ENCODE data around the gene SMARCE1. TPM values are rescaled to one million over a fixed set of nuclear protein-coding genes. Genes with fewer than 3 reads are reported as not detected.
A peak's percentile ranks its signal among the peaks of the same experiment; 100 is the strongest.

The SMARCE1 gene
- total RNA-seq, 1 donor from 2014 or later = 115 TPM

DNA sequence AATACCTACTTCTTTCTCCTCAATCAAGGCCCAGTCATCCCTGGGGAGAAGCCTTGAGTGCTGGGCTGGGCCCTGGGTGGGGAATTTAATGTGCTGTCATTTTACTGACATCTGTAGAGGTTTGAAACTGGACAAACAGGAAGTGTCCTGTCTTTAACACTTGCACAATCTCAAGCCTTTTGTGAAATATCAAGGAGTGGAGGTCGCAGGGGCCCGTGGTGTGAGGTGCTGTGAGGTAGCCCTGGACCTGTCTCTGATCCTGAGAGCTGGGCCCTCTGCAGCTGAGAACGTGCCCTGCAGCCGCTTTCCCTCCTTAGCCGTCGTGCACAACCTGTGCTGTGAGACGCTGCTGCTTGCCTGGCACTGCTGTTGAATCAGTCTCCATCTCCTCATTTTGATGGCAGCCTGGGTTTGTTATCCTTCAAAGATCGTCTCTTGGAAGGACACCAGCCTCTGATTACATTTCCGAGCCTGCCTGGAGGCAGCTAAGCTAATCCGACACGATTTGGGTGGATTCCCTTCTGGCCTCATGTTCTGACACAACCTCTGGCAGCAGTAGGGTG lies 29.9 kb downstream of the SMARCE1 start:
- no peak for DNase-seq (ENCODE audit: low read depth)
- Histone ChIP-seq H3K36me3 (ENCODE audit: control insufficient read depth, insufficient read depth, low read length) (no peaks in the 10 kb centered on the region), H3K27me3 (ENCODE audit: control insufficient read depth, insufficient read depth, low read length) (peaks cover 11% of the 10 kb centered on the region), H3K4me3 (ENCODE audit: low read depth, low read length) (no peak overlapping the region)
- TF ChIP-seq, protein P1, sequence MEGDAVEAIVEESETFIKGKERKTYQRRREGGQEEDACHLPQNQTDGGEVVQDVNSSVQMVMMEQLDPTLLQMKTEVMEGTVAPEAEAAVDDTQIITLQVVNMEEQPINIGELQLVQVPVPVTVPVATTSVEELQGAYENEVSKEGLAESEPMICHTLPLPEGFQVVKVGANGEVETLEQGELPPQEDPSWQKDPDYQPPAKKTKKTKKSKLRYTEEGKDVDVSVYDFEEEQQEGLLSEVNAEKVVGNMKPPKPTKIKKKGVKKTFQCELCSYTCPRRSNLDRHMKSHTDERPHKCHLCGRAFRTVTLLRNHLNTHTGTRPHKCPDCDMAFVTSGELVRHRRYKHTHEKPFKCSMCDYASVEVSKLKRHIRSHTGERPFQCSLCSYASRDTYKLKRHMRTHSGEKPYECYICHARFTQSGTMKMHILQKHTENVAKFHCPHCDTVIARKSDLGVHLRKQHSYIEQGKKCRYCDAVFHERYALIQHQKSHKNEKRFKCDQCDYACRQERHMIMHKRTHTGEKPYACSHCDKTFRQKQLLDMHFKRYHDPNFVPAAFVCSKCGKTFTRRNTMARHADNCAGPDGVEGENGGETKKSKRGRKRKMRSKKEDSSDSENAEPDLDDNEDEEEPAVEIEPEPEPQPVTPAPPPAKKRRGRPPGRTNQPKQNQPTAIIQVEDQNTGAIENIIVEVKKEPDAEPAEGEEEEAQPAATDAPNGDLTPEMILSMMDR (IDR thresholded peaks at IDR 0.05; ENCODE audit: insufficient read depth, low read length, poor library complexity, severe bottlenecking) = no peak

DNA sequence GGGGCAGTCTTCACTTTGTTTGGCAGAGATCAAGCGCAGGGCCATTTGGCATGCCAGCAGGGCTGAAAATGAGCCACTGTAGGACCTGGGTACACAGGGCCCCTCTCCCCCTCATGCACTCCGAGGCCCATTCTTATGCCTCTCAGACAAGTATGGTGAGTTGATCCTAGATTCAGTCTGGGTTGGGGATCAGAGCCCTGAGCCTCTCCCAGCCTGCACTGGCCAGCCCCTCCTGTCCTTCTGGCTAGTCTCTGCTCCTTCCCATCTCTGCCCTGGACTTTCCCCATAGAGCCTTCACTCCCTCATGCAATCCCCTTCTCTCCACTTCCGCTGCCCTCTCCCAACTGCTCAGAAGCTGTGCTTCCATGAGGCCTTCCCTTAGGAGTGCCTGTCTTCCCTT lies 31.0 kb downstream of the SMARCE1 start:
- TF ChIP-seq, protein P1 (IDR thresholded peaks at IDR 0.05; ENCODE audit: insufficient read depth, low read length, poor library complexity, severe bottlenecking) = no peak
- Histone ChIP-seq H3K4me3 (ENCODE audit: low read depth, low read length) (no peak overlapping the region), H3K36me3 (ENCODE audit: control insufficient read depth, insufficient read depth, low read length) (no peaks in the 10 kb centered on the region), H3K27me3 (ENCODE audit: control insufficient read depth, insufficient read depth, low read length) (peaks cover 11% of the 10 kb centered on the region)
- DNase-seq (ENCODE audit: low read depth) = no peak

DNA sequence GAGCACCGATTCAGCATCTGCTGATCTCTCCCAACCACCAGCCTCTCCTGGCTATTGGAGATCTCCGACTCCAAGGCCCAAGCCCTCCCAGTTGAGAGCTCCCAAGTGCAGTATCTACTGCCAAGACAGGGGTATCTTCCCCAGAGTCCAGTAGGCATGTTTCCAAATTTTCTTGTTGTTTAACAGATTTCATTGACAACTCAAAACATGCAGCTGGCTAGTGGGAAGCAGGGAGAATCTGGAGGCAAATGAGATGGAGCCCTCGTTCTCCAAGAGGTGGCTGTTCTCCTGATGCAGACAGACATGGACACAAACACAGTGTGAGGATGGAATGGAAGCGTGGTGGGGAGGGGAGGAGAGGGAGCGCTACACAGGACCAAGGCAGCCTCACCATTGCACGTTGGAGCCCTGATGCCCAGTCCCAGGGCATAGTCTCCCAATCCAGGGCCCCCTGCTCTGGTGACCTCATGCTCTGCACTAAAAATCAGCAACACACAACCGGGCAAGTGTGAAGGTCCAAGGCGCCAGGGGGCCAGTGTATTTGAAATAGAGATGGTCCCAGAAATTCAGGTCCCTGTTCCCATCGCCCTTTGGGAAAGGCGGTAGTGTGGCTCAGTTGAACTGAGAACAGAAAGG lies 31.7 kb downstream of the SMARCE1 start:
- TF ChIP-seq, protein P1 (IDR thresholded peaks at IDR 0.05; ENCODE audit: insufficient read depth, low read length, poor library complexity, severe bottlenecking) = no peak
- Histone ChIP-seq H3K4me3 (ENCODE audit: low read depth, low read length) (no peak overlapping the region), H3K27me3 (ENCODE audit: control insufficient read depth, insufficient read depth, low read length) (peaks cover 11% of the 10 kb centered on the region), H3K36me3 (ENCODE audit: control insufficient read depth, insufficient read depth, low read length) (no peaks in the 10 kb centered on the region)
- DNase-seq (ENCODE audit: low read depth) = no peak

DNA sequence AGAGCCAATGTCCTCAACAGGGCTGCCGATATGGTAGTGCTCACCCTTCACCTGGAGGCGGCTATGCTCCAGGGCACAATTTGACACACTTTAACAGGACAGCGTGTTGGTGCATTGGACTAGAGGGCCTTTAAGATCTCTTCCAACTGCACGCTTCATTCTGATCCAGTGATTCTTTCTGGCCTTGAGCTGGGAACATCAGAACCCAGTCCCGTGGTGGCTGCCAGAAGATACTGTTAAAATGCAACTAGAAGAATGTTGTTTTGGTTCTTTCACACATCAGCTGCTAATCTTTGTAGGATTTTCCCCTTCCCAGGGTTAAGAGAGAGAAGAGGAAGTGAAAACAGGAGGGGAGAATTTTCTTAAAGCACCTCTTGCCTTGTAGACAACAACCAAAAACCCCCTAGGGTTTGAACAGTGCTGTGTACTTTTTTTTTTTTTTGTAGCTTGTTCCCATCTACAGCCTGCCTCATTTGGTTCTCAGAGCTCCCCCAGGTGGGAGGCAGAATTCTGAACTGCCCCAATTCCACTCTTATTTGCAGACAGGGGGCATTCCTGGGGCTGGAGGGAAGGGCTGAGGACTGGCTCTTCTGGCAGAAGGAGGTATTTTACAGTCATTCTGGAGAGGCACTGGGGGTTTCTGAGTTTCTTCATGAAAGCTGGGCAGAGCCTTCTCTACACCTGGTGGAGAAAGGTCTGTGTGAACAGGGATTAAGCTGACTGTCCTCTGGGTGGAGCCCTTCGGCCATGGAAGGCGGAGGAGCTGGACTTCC lies 32.4 kb downstream of the SMARCE1 start:
- peak; percentile 18 for DNase-seq (ENCODE audit: low read depth)
- TF ChIP-seq, protein P1 (IDR thresholded peaks at IDR 0.05; ENCODE audit: insufficient read depth, low read length, poor library complexity, severe bottlenecking) = peak; percentile 74
- Histone ChIP-seq H3K27me3 (ENCODE audit: control insufficient read depth, insufficient read depth, low read length) (peaks cover 11% of the 10 kb centered on the region), H3K4me3 (ENCODE audit: low read depth, low read length) (no peak overlapping the region), H3K36me3 (ENCODE audit: control insufficient read depth, insufficient read depth, low read length) (no peaks in the 10 kb centered on the region)

DNA sequence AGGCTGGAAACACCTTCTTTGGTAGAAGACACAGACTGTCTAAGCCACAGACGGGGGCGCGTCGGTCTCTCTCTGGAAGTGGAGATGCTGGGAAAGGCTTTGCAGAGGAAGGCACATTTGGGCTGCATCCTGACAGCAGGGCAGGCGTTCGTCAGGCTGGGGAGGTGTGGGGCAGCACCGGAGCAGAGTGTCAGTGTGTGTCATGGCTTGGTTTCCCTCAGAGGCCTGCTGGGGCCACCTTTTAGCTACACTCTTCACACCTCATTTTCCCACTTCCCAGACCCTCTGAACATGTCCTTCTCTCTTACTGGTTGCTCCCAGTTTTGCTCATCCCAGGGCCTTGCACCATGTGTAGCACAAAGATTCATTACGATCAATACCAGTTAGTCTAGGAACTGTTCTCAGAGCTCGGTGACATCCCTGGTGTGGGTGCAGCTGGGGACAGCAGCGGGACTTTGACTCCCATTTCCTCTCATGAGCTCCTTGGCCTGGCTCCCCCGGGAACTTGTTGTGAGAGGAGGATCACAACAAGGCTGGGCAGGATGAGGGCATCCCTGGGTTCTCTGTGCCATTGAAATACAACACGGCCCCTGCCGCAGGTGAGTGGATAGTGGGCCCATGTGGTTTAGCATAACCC lies 33.1 kb downstream of the SMARCE1 start:
- Histone ChIP-seq H3K36me3 (ENCODE audit: control insufficient read depth, insufficient read depth, low read length) (no peaks in the 10 kb centered on the region), H3K27me3 (ENCODE audit: control insufficient read depth, insufficient read depth, low read length) (peaks cover 11% of the 10 kb centered on the region), H3K4me3 (ENCODE audit: low read depth, low read length) (no peak overlapping the region)
- TF ChIP-seq, protein P1 (IDR thresholded peaks at IDR 0.05; ENCODE audit: insufficient read depth, low read length, poor library complexity, severe bottlenecking) = no peak
- no peak for DNase-seq (ENCODE audit: low read depth)

Measured in kidney epithelial cell (primary cell).